Measurements from ENCODE around the gene RTN4RL1.

GRCh38 chr17:1995907-1996799 lies 29.0 kb downstream of the RTN4RL1 start:
- TF ChIP-seq CTCF (IDR thresholded peaks at IDR 0.05; ENCODE audit: insufficient read depth, low read length, poor library complexity, severe bottlenecking) (no peak), EZH2phosphoT487 (conservative IDR thresholded peaks at IDR 0.05; ENCODE audit: low read length) (no peak)

Data from SU-DHL-6 (cell line).